ENCODE results near the gene GLYR1. TPM values are rescaled to one million over a fixed set of nuclear protein-coding genes. Genes with fewer than 3 reads are reported as not detected.

GLYR1 gene
- total and polyA plus RNA-seq, 9 of the 15 experiments (the other 6 are each of a cell fraction or from before 2014, with no cell fraction given) = 6.7 to 99.2 (median 60.2) TPM

DNA sequence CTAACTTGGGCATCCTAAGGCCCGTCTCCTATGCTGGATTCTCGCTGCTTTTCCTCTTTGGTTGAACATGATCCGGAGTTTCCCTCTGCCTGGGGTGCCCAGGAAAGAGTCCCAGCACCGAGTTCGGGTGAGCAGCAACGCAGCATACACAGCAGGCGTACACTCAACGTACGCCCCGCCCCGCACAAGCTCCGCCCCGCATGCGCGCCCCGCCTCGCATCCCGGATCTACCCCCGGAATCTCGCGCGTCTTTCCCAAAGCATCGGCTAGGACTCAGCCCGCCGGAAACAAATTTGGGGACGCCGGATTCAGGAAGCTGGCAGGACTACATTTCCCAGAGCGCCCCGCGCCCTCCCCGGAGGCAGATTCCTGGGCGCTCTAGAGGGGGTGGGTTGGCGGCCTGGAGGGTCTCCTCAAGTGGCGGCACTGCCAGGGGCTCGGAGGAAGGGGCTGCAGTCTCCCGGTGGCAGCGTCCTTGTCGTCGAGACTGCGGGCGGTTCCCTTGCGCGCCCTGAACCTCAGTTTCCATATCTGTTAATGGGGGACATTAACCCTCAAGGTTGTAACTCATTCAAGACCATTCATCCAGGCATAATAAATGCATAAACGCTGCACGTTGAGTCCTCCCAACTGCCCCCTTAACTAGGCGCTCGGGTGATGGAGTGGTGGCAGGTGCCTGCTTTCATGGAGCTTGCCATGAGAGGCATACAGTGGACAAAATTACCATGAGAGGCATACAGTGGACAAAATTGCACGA lies 78.4 kb downstream of the GLYR1 start (continued):
- TF ChIP-seq ZNF311 (CRISPR knock-in tag; IDR thresholded peaks at IDR 0.05) (no peak), ZNF785 (CRISPR knock-in tag; IDR thresholded peaks at IDR 0.05) (no peak), MEF2D (tag; conservative IDR thresholded peaks at IDR 0.05; ENCODE audit: low read depth) (no peak), C11orf30 (IDR thresholded peaks at IDR 0.05; ENCODE audit: low read depth) (no peak), CXXC5 (CRISPR knock-in tag; IDR thresholded peaks at IDR 0.05) (peak; percentile 76), RUNX1 (IDR thresholded peaks at IDR 0.05; ENCODE audit: low read depth) (no peak), CHD2 (IDR thresholded peaks at IDR 0.05; ENCODE audit: low read depth, low read length) (peak; percentile 97), CREBBP (IDR thresholded peaks at IDR 0.05; ENCODE audit: low read depth, low read length) (no peak), PPARD (CRISPR knock-in tag; IDR thresholded peaks at IDR 0.05) (no peak), PHF8 (IDR thresholded peaks at IDR 0.05; ENCODE audit: borderline replicate concordance, low read length) (peak; percentile 73; the same call in 1 of the 2 replicates), COPS2 (conservative IDR thresholded peaks at IDR 0.05) (no peak), MEF2A (IDR thresholded peaks at IDR 0.05; ENCODE audit: control insufficient read depth, low read depth, low read length) (no peak), MBD2 (IDR thresholded peaks at IDR 0.05; ENCODE audit: borderline replicate concordance, low read depth) (0 out of 2 replicates have a peak, but pooled peaks have one; percentile 44), ZNF586 (CRISPR knock-in tag; conservative IDR thresholded peaks at IDR 0.05) (no peak), SRF (CRISPR knock-in tag; IDR thresholded peaks at IDR 0.05) (peak in 1 of 2 experiments; percentile 29; a peak in 1 of 4 replicates), CREM (IDR thresholded peaks at IDR 0.05; ENCODE audit: low read depth) (peak; percentile 72), TRIM24 (IDR thresholded peaks at IDR 0.05) (peak in 1 of 2 experiments; percentile 51; a peak in 1 of 4 replicates), E2F3 (CRISPR knock-in tag; IDR thresholded peaks at IDR 0.05) (no peak), PHB2 (IDR thresholded peaks at IDR 0.05; ENCODE audit: low read depth) (no peak), PHTF2 (CRISPR knock-in tag; IDR thresholded peaks at IDR 0.05) (no peak), TEAD1 (CRISPR knock-in tag; IDR thresholded peaks at IDR 0.05) (peak in 1 of 2 experiments; percentile 94; a peak in 2 of 4 replicates), PHF20 (IDR thresholded peaks at IDR 0.05; ENCODE audit: partially characterized antibody) (peak; percentile 66)
- TF ChIP-seq, protein P1, sequence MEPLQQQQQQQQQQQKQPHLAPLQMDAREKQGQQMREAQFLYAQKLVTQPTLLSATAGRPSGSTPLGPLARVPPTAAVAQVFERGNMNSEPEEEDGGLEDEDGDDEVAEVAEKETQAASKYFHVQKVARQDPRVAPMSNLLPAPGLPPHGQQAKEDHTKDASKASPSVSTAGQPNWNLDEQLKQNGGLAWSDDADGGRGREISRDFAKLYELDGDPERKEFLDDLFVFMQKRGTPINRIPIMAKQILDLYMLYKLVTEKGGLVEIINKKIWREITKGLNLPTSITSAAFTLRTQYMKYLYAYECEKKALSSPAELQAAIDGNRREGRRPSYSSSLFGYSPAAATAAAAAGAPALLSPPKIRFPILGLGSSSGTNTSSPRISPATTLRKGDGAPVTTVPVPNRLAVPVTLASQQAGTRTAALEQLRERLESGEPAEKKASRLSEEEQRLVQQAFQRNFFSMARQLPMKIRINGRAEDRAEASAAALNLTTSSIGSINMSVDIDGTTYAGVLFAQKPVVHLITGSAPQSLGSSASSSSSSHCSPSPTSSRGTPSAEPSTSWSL (CRISPR knock-in tag; IDR thresholded peaks at IDR 0.05; ENCODE audit: borderline replicate concordance) = no peak
- TF ChIP-seq, protein P2, sequence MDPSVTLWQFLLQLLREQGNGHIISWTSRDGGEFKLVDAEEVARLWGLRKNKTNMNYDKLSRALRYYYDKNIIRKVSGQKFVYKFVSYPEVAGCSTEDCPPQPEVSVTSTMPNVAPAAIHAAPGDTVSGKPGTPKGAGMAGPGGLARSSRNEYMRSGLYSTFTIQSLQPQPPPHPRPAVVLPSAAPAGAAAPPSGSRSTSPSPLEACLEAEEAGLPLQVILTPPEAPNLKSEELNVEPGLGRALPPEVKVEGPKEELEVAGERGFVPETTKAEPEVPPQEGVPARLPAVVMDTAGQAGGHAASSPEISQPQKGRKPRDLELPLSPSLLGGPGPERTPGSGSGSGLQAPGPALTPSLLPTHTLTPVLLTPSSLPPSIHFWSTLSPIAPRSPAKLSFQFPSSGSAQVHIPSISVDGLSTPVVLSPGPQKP (CRISPR knock-in tag; IDR thresholded peaks at IDR 0.05) = no peak

All from K562 (cell line).